ENCODE measurements around the gene BTBD10. TPM values are rescaled to one million over a fixed set of nuclear protein-coding genes. Genes with fewer than 3 reads are reported as not detected.

The BTBD10 gene
- total RNA-seq, 1 experiment from 2014 or later, result 29.6 TPM

DNA sequence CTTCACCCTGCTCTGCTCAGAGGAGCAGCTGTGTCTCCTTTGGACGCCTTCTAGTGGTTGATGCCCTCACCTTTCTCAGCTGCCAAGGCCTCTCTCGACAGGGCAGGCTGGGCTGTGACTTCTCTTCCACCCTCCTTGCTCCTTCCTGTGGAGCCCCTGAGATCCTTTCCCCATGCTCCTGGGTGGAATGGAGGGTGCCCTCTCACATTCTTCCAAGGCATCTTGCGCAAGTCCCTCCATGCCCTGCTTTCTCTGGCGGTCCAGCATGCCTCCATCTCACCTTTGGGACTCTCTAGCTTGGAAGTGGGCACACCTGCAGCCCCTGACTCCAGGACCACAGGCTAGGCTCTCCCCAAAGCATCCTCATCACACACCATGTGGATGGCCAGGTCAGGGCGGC, 116.6 kb downstream of the BTBD10 start:
- in situ Hi-C loops (cut with HindIII; ENCODE audit: low pct_unique_long_range_greater_than_20kb, low sequenced_read_pairs), result no loop called here
- no TSS peak for BruUV-seq (replicated peaks)
- intact Hi-C loops (cut with micrococcal nuclease; ENCODE audit: unreplicated experiment), result no loop called here

GRCh38 chr11:13344818-13345217, 118.2 kb downstream of the BTBD10 start:
- DNase-seq (ENCODE audit: low read depth, low spot score) (no peak), ATAC-seq (peak; percentile 50; the same call in 1 of the 2 replicates)
- H3K27ac ChIP-seq (ENCODE audit: low read length), result no peak overlapping the region
- H3K9me3 ChIP-seq (ENCODE audit: control insufficient read depth, insufficient read depth, low read depth, low read length), result no peaks in the 10 kb centered on the region
- H3K36me3 ChIP-seq (ENCODE audit: control insufficient read depth, insufficient read depth, low read length), result no peaks in the 10 kb centered on the region
- in situ Hi-C loops (cut with HindIII; ENCODE audit: low pct_unique_long_range_greater_than_20kb, low sequenced_read_pairs) (no loop called here), intact Hi-C loops (cut with micrococcal nuclease; ENCODE audit: unreplicated experiment) (loop anchor here (1.0 to 2.0 kb wide), 2 partner anchors 135 to 380 kb away; no protein-coding TSS in a partner anchor)
- H3K4me1 ChIP-seq (ENCODE audit: control insufficient read depth, insufficient read depth, low read length), result no peaks in the 10 kb centered on the region
- no peak overlapping the region for H3K4me3 ChIP-seq (ENCODE audit: low read depth in 2 of 2, low read length in 2 of 2)
- no TSS peak for BruUV-seq (replicated peaks)
- CTCF ChIA-PET, result interaction anchor here (0.6 to 3.3 kb wide), 3 partner anchors 45 to 306 kb away, joined by 3 to 13 read pairs (median 4); no protein-coding TSS in a partner anchor
- no peaks in the 10 kb centered on the region for H3K27me3 ChIP-seq (ENCODE audit: control insufficient read depth, insufficient read depth, low read length)
- POLR2A ChIA-PET, result no interaction called here
- no peak for TF ChIP-seq SIN3A (IDR thresholded peaks at IDR 0.05; ENCODE audit: borderline replicate concordance, insufficient read depth, low read depth, low read length)
- no peak for TF ChIP-seq POLR2AphosphoS5 (IDR thresholded peaks at IDR 0.05; ENCODE audit: low read depth, low read length)

More for the DNA sequence above, 116.6 kb downstream of the BTBD10 start:
- ATAC-seq (no peak), DNase-seq (ENCODE audit: low read depth, low spot score) (no peak)
- H3K27ac ChIP-seq (ENCODE audit: low read length), result no peak overlapping the region
- ChIA-PET CTCF (interaction anchor here (3.3 kb wide), 1 partner anchor 136 kb away, joined by 13 read pairs; no protein-coding TSS in a partner anchor), POLR2A (no interaction called here)
- H3K9me3 ChIP-seq (ENCODE audit: control insufficient read depth, insufficient read depth, low read depth, low read length), result no peaks in the 10 kb centered on the region
- H3K4me1 ChIP-seq (ENCODE audit: control insufficient read depth, insufficient read depth, low read length), result no peaks in the 10 kb centered on the region
- no peaks in the 10 kb centered on the region for H3K36me3 ChIP-seq (ENCODE audit: control insufficient read depth, insufficient read depth, low read length)
- TF ChIP-seq, protein P1, sequence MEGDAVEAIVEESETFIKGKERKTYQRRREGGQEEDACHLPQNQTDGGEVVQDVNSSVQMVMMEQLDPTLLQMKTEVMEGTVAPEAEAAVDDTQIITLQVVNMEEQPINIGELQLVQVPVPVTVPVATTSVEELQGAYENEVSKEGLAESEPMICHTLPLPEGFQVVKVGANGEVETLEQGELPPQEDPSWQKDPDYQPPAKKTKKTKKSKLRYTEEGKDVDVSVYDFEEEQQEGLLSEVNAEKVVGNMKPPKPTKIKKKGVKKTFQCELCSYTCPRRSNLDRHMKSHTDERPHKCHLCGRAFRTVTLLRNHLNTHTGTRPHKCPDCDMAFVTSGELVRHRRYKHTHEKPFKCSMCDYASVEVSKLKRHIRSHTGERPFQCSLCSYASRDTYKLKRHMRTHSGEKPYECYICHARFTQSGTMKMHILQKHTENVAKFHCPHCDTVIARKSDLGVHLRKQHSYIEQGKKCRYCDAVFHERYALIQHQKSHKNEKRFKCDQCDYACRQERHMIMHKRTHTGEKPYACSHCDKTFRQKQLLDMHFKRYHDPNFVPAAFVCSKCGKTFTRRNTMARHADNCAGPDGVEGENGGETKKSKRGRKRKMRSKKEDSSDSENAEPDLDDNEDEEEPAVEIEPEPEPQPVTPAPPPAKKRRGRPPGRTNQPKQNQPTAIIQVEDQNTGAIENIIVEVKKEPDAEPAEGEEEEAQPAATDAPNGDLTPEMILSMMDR (IDR thresholded peaks at IDR 0.05), result no peak
- TF ChIP-seq POLR2AphosphoS5 (IDR thresholded peaks at IDR 0.05; ENCODE audit: low read depth, low read length), result no peak
- TF ChIP-seq SIN3A (IDR thresholded peaks at IDR 0.05; ENCODE audit: borderline replicate concordance, insufficient read depth, low read depth, low read length), result no peak
- TF ChIP-seq, protein P2, sequence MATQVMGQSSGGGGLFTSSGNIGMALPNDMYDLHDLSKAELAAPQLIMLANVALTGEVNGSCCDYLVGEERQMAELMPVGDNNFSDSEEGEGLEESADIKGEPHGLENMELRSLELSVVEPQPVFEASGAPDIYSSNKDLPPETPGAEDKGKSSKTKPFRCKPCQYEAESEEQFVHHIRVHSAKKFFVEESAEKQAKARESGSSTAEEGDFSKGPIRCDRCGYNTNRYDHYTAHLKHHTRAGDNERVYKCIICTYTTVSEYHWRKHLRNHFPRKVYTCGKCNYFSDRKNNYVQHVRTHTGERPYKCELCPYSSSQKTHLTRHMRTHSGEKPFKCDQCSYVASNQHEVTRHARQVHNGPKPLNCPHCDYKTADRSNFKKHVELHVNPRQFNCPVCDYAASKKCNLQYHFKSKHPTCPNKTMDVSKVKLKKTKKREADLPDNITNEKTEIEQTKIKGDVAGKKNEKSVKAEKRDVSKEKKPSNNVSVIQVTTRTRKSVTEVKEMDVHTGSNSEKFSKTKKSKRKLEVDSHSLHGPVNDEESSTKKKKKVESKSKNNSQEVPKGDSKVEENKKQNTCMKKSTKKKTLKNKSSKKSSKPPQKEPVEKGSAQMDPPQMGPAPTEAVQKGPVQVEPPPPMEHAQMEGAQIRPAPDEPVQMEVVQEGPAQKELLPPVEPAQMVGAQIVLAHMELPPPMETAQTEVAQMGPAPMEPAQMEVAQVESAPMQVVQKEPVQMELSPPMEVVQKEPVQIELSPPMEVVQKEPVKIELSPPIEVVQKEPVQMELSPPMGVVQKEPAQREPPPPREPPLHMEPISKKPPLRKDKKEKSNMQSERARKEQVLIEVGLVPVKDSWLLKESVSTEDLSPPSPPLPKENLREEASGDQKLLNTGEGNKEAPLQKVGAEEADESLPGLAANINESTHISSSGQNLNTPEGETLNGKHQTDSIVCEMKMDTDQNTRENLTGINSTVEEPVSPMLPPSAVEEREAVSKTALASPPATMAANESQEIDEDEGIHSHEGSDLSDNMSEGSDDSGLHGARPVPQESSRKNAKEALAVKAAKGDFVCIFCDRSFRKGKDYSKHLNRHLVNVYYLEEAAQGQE (IDR thresholded peaks at IDR 0.05; ENCODE audit: insufficient read depth in 1 of 2, low read depth in 2 of 2, low read length in 1 of 2), result no peak
- no peak for TF ChIP-seq TCF7L2 (IDR thresholded peaks at IDR 0.05; ENCODE audit: low read depth, low read length)
- no peaks in the 10 kb centered on the region for H3K27me3 ChIP-seq (ENCODE audit: control insufficient read depth, insufficient read depth, low read length)
- H3K4me3 ChIP-seq (ENCODE audit: low read depth in 2 of 2, low read length in 2 of 2), result no peak overlapping the region

Measured in Panc1 (cell line).